Esophagus muscularis mucosa (tissue), 4 donors: Measurements from ENCODE around the gene CLTRN. TPM values are rescaled to one million over a fixed set of nuclear protein-coding genes. Genes with fewer than 3 reads are reported as not detected.

Experiments
- DNase-seq: peaks from one replicate; pipeline ENCODE4 v3.0.0-alpha.2; 2017; ENCODE audit errors: extremely low spot score
- H3K27ac ChIP-seq, 4 donors: fragments of 200-600 bp; sonication (generic); replicated peaks in 1 of 4; 1 replicate in 3 of 4; 2 replicates in 1 of 4; pipeline ENCODE4 v1.5.1; 2016 to 2019; ENCODE audit warnings: mild to moderate bottlenecking in 1 of 4
- H3K27me3 ChIP-seq, 4 donors: fragments of 200-600 bp; sonication (generic); one replicate each; pipeline versions ENCODE4 v1.5.1 to v1.6.0; 2016 to 2019
- H3K36me3 ChIP-seq, 4 donors: fragments of 200-600 bp; sonication (generic); one replicate each; pipeline ENCODE4 v1.5.1; 2016 to 2019
- H3K4me1 ChIP-seq, 4 donors: fragments of 200-600 bp; sonication (generic); one replicate each; pipeline ENCODE4 v1.5.1; 2016 to 2019
- H3K4me3 ChIP-seq, 4 donors: fragments of 200-600 bp; sonication (generic); 1 replicate in 2 of 4; 2 replicates in 2 of 4; pipeline ENCODE4 v1.5.1; 2016 to 2019; ENCODE audit warnings: mild to moderate bottlenecking in 4 of 4, moderate library complexity in 1 of 4
- H3K9me3 ChIP-seq, 4 donors: fragments of 200-600 bp; sonication (generic); 1 replicate in 3 of 4; 2 replicates in 1 of 4; pipeline ENCODE4 v1.5.1; 2016 to 2019
- EP300 ChIP-seq: sonication (generic); formaldehyde crosslinking; IDR thresholded peaks from one replicate; pipeline ENCODE4 v1.6.1; 2017; ENCODE audit warnings: antibody characterized with exemption
- POLR2A ChIP-seq: fragments of 450-650 bp; IDR thresholded peaks from one replicate; pipeline ENCODE4 v1.6.1; 2017; ENCODE audit warnings: antibody characterized with exemption, moderate library complexity, mild to moderate bottlenecking, low read depth
- POLR2AphosphoS5 ChIP-seq, 2 donors: sonication (generic); formaldehyde crosslinking; IDR thresholded peaks; one replicate each; pipeline ENCODE4 v1.6.1; 2017; ENCODE audit warnings: antibody characterized with exemption in 2 of 2
- whole genome bisulfite sequencing: methylation state at CpG from one replicate; pipeline ENCODE4 v1.1.5; 2018; 5-methylcytosine and 5-hydroxymethylcytosine counted together
- intact Hi-C: fragments of 100-400 bp; cut with DNase I; formaldehyde crosslinking; loops from one replicate; pipeline ENCODE4 v1.15.1; 2023
- total RNA-seq, 4 donors: library from RNA; depleted of rRNA; stranded (reverse); fragments of >200 nt; gene quantifications; one replicate each; pipeline versions ENCODE4 v1.1.0 to v1.2.1, GENCODE V29; 2016
- TF ChIP-seq, protein P1 (sequence below), 3 experiments: fragments of 200-600 bp in 2 of 3; fragments of 450-650 bp in 1 of 3; sonication (generic) in 2 of 3; IDR thresholded peaks; one replicate each; pipeline ENCODE4 v1.5.1; 2017 to 2019; ENCODE audit warnings: antibody characterized with exemption in 3 of 3, mild to moderate bottlenecking in 2 of 3, moderate library complexity in 1 of 3

CLTRN gene
- total RNA-seq, 4 donors from 2014 or later = 0.23 to 0.42 (median 0.33) TPM; not detected in 1

DNA sequence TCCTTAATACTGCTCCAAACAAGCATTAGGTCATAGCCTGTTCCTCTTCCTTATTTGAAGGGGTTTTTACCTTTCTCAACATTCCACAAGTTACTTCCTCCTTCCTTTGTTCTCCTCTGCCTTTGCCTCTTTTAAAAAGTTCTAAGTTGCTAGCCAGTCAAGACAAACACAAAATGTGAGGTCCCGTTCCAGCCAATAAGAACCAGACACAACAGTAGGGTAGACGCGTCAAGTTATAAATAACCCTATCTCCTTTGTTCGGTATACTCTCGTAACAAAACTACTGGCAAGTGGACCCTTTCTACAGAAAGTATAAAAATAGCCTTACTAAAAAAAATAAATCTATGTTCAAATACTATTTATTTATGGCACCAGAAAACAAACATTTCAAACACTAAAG lies 57.5 kb downstream of the CLTRN start:
- intact Hi-C loops = no loop called here
- Histone ChIP-seq H3K36me3 (no peaks in the 10 kb centered on the region), H3K27ac (no peak overlapping the region), H3K4me1 (no peaks in the 10 kb centered on the region), H3K27me3 (peaks cover 0 to 8% (median 0%) of the 10 kb centered on the region in 4 donors), H3K4me3 (no peak overlapping the region), H3K9me3 (no peaks in the 10 kb centered on the region)
- TF ChIP-seq EP300 (no peak), POLR2A (no peak), POLR2AphosphoS5 (IDR thresholded peaks at IDR 0.05) (no peak)
- TF ChIP-seq, protein P1, sequence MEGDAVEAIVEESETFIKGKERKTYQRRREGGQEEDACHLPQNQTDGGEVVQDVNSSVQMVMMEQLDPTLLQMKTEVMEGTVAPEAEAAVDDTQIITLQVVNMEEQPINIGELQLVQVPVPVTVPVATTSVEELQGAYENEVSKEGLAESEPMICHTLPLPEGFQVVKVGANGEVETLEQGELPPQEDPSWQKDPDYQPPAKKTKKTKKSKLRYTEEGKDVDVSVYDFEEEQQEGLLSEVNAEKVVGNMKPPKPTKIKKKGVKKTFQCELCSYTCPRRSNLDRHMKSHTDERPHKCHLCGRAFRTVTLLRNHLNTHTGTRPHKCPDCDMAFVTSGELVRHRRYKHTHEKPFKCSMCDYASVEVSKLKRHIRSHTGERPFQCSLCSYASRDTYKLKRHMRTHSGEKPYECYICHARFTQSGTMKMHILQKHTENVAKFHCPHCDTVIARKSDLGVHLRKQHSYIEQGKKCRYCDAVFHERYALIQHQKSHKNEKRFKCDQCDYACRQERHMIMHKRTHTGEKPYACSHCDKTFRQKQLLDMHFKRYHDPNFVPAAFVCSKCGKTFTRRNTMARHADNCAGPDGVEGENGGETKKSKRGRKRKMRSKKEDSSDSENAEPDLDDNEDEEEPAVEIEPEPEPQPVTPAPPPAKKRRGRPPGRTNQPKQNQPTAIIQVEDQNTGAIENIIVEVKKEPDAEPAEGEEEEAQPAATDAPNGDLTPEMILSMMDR (IDR thresholded peaks at IDR 0.05) = no peak
- no peak for DNase-seq
- WGBS = 74% methylated on average over 5 of the region's 5 CpGs

DNA sequence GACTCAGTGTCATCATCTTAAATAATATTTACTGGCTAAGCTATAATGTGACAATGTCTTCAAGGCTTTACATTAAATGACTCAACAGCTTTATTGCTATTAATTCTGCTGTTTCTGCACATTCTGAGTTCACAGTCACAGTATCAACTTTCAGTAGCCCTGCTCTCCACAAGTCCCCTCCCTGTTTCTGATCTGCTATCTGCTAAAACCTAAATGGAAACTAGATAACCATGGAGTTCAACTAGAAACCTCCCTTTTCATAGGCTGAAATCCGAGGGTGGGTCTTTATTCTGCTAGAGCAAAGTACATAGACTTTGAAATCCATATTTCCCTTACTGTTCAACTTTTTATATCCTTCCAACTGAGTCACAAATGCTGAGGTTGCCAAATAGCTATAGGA lies 58.5 kb downstream of the CLTRN start:
- no peaks in the 10 kb centered on the region for H3K36me3 ChIP-seq
- H3K27me3 ChIP-seq = peaks cover 0 to 8% (median 0%) of the 10 kb centered on the region in 4 donors
- TF ChIP-seq, protein P1 (IDR thresholded peaks at IDR 0.05) = no peak
- TF ChIP-seq POLR2AphosphoS5 (IDR thresholded peaks at IDR 0.05) (no peak), POLR2A (no peak), EP300 (no peak)
- H3K4me1 ChIP-seq = no peaks in the 10 kb centered on the region
- no peaks in the 10 kb centered on the region for H3K9me3 ChIP-seq
- H3K27ac ChIP-seq = no peak overlapping the region
- intact Hi-C loops = no loop called here
- no peak for DNase-seq
- WGBS = 11% methylated on average over 1 of the region's 1 CpG
- H3K4me3 ChIP-seq = no peak overlapping the region

DNA sequence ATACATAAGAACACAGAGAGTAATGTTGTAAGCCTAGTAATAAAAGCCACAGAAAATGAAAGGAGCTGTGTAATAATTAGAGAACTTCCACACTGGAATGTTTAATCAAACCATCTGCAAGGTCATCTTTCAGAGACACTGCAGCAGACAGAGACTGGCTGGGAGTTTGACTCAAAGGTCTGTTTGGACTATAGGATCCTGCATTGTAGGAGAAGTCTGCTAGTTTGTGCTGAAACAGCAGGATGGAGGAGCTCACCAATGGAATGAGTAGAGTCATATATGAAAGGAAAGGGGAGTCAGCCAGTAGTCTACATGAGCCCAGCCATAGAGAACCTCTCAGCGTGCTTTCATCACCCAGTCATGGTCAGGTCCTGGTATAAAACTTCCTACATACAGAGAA lies 59.4 kb downstream of the CLTRN start:
- Histone ChIP-seq H3K4me3 (no peak overlapping the region), H3K27ac (no peak overlapping the region), H3K27me3 (peaks cover 0 to 8% (median 0%) of the 10 kb centered on the region in 4 donors), H3K9me3 (no peaks in the 10 kb centered on the region), H3K4me1 (no peaks in the 10 kb centered on the region), H3K36me3 (no peaks in the 10 kb centered on the region)
- TF ChIP-seq EP300 = no peak
- TF ChIP-seq, protein P1 (IDR thresholded peaks at IDR 0.05) = no peak
- no peak for TF ChIP-seq POLR2A
- TF ChIP-seq POLR2AphosphoS5 (IDR thresholded peaks at IDR 0.05) = no peak
- no peak for DNase-seq
- intact Hi-C loops = no loop called here
- 69% methylated on average over 1 of the region's 1 CpG for WGBS

DNA sequence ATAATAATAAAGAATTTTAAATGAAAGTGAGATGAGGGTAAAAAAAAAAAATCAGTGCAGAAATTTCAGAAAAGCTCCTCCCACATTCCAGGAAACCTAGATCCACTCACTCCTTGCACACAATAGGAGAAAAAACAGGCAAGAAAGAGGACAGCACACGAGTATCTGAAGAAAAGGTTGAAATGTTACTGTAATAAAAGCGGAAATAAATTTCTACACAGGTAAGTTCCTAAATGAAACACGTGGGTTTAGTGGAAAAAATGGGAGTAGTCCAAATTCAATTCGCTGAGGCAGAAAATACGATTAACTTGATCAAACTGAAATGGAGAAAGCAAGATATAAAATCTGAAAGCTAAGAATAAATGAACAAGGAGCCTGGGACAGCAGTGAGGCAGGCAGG lies 61.8 kb downstream of the CLTRN start:
- no peak overlapping the region for H3K4me3 ChIP-seq
- peaks cover 0 to 8% (median 0%) of the 10 kb centered on the region in 4 donors for H3K27me3 ChIP-seq
- intact Hi-C loops = no loop called here
- 58% methylated on average over 5 of the region's 5 CpGs for WGBS
- H3K36me3 ChIP-seq = no peaks in the 10 kb centered on the region
- no peaks in the 10 kb centered on the region for H3K9me3 ChIP-seq
- DNase-seq = no peak
- no peaks in the 10 kb centered on the region for H3K4me1 ChIP-seq
- H3K27ac ChIP-seq = no peak overlapping the region
- no peak for TF ChIP-seq EP300
- TF ChIP-seq POLR2A = no peak
- TF ChIP-seq POLR2AphosphoS5 (IDR thresholded peaks at IDR 0.05) = no peak
- TF ChIP-seq, protein P1 (IDR thresholded peaks at IDR 0.05) = no peak

DNA sequence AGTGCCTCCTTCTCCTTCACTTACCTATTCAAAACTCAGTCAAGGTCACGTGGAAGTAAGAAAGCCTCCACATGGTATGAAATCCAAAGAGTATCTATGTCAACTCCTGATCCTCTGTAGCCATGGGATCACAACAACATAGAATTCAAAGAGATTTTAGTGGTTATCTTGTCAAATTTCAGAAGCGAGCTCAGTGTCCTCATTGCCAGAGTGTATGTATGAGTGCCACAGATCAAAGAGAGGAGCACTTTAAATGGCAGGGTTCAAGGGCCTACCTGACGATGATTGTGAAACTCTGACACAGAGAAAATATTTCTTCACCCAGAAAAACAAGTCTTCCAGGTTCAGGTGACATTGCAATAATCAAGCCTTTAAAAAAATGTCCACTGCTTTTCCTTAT lies 62.7 kb downstream of the CLTRN start:
- WGBS = 55% methylated on average over 3 of the region's 3 CpGs
- peaks cover 0 to 8% (median 0%) of the 10 kb centered on the region in 4 donors for H3K27me3 ChIP-seq
- intact Hi-C loops = no loop called here
- no peak overlapping the region for H3K27ac ChIP-seq
- TF ChIP-seq, protein P1 (IDR thresholded peaks at IDR 0.05) = no peak
- TF ChIP-seq POLR2AphosphoS5 (IDR thresholded peaks at IDR 0.05) = no peak
- TF ChIP-seq POLR2A = no peak
- TF ChIP-seq EP300 = no peak
- no peak for DNase-seq
- H3K9me3 ChIP-seq = no peaks in the 10 kb centered on the region
- no peak overlapping the region for H3K4me3 ChIP-seq
- no peaks in the 10 kb centered on the region for H3K36me3 ChIP-seq
- no peaks in the 10 kb centered on the region for H3K4me1 ChIP-seq
